Gastroesophageal sphincter (tissue), 4 donors: Measurements from ENCODE around the gene ZNF160. TPM values are rescaled to one million over a fixed set of nuclear protein-coding genes. Genes with fewer than 3 reads are reported as not detected.

Experiments
- ATAC-seq: fragments of 150-250 bp; one replicate; pipeline ENCODE4 v1.9.1; 2016; ENCODE audit warnings: mild to moderate bottlenecking, moderate library complexity
- H3K27ac ChIP-seq, 4 donors: fragments of 200-600 bp; sonication (generic) in 3 of 4; 1 replicate in 3 of 4; 2 replicates in 1 of 4; pipeline ENCODE4 v1.5.1; 2016 to 2019
- H3K27me3 ChIP-seq: fragments of 200-600 bp; sonication (generic); one replicate; pipeline ENCODE4 v1.5.1; 2019
- H3K36me3 ChIP-seq, 2 donors: fragments of 200-600 bp; sonication (generic); one replicate each; pipeline ENCODE4 v1.5.1; 2019; ENCODE audit warnings: control low read depth in 1 of 2
- H3K4me1 ChIP-seq, 3 donors: fragments of 200-600 bp; sonication (generic); 1 replicate in 2 of 3; 2 replicates in 1 of 3; pipeline ENCODE4 v1.5.1; 2016 to 2019; ENCODE audit warnings: control low read depth in 2 of 3
- H3K4me3 ChIP-seq, 2 donors: fragments of 200-600 bp; sonication (generic); one replicate each; pipeline ENCODE4 v1.5.1; 2019; ENCODE audit warnings: mild to moderate bottlenecking in 1 of 2, moderate library complexity in 1 of 2
- H3K9me3 ChIP-seq, 3 donors: fragments of 200-600 bp; sonication (generic); one replicate each; pipeline ENCODE4 v1.5.1; 2017 to 2019; ENCODE audit warnings: control low read depth in 2 of 3
- EP300 ChIP-seq: sonication (generic); formaldehyde crosslinking; IDR thresholded peaks from one replicate; pipeline ENCODE4 v1.6.1; 2017; ENCODE audit warnings: antibody characterized with exemption, mild to moderate bottlenecking
- POLR2A ChIP-seq, 2 donors: fragments of 450-650 bp; IDR thresholded peaks; one replicate each; pipeline ENCODE4 v1.6.1; 2017; ENCODE audit warnings: antibody characterized with exemption in 2 of 2, mild to moderate bottlenecking in 2 of 2, moderate library complexity in 1 of 2
- POLR2AphosphoS5 ChIP-seq: sonication (generic); formaldehyde crosslinking; IDR thresholded peaks from one replicate; pipeline ENCODE4 v1.6.1; 2017; ENCODE audit warnings: antibody characterized with exemption
- WGBS, 2 donors: methylation state at CpG; one replicate each; pipeline ENCODE4 v1.1.5; 2018; ENCODE audit warnings: low coverage in 1 of 2; 5-methylcytosine and 5-hydroxymethylcytosine counted together
- total RNA-seq, 4 donors: library from RNA; depleted of rRNA; stranded (reverse); fragments of >200 nt; gene quantifications; one replicate each; pipeline ENCODE4 v1.1.0, GENCODE V29; 2016
- TF ChIP-seq, protein P1 (sequence below), 4 experiments: fragments of 200-600 bp in 2 of 4; fragments of 450-650 bp in 2 of 4; sonication (generic) in 1 of 4; IDR thresholded peaks; one replicate each; pipeline ENCODE4 v1.5.1; 2017 to 2019; ENCODE audit warnings: antibody characterized with exemption in 4 of 4, mild to moderate bottlenecking in 2 of 4, moderate library complexity in 2 of 4

Gene ZNF160
- 10 to 100 TPM; 21.4 to 71.1 (median 31.7) TPM for total RNA-seq

DNA sequence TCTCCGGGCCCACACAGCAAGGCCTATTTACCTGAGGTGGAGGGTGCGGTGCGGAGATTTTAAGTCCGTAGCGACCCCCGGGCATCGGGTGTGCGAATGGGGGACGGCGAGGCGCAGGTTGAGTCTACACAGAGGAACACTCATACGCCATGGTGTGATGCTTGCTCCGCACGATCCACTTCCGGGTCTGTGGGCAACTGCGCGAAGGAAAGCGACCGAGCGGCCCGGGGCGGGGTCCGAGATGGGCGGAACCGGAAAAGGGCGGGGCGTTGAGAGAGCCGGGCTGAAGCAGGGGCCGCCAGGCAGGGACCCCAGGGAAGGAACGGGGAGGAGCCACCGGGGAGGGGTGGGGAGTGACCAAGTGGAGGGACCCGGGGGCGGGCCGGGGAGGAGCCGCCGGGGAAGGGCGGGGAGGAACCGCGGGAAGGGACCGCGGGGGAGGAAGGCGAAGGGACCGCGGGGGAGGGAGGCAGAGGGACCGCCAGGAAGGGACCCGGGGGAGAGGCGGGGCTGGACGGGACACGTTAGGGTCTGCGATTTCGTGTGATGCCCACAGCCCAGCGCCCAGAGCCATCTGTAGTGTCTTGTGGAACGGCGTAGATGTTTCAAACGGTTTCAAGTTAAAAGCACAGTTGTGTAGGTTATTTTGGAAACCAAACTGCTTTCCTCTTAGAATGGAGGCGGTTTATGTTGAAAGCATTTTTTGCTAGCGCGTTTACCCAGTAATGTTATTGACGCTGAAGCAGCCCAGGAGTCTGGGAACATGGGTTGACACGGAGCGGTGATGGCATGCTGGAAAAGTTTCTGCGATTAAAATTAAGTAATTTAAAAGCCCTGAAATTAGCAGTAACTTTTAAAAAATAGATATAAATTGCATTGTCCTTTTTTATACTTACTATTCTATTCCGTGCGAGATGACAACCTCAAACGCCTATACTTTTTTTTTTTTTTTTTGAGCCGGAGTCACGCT lies at the start of gene ZNF160:
Gene ZNF160 (minus strand): TSS at position 189 of the 970 bp plus-strand sequence. CDS start 17,146 bp downstream, outside the sequence.
- H3K4me3 ChIP-seq = peak within 1 kb of the TSS; percentile 74 to 91
- WGBS, 2 donors = 0 to 1% methylated on average over 16 to 23 of the region's 67 CpGs
- H3K36me3 ChIP-seq = peaks cover 0 to 20% of the 10 kb centered on the region in 2 donors
- no peaks in the 10 kb centered on the region for H3K27me3 ChIP-seq
- peaks cover 0 to 37% (median 12%) of the 10 kb centered on the region in 3 donors for H3K4me1 ChIP-seq
- H3K27ac ChIP-seq = peak within 1 kb of the TSS; percentile 79 to 95 (median 94)
- TF ChIP-seq EP300 (no peak), POLR2A (IDR thresholded peaks at IDR 0.05) (peak; percentile 71 to 84), POLR2AphosphoS5 (peak; percentile 94)
- TF ChIP-seq, protein P1, sequence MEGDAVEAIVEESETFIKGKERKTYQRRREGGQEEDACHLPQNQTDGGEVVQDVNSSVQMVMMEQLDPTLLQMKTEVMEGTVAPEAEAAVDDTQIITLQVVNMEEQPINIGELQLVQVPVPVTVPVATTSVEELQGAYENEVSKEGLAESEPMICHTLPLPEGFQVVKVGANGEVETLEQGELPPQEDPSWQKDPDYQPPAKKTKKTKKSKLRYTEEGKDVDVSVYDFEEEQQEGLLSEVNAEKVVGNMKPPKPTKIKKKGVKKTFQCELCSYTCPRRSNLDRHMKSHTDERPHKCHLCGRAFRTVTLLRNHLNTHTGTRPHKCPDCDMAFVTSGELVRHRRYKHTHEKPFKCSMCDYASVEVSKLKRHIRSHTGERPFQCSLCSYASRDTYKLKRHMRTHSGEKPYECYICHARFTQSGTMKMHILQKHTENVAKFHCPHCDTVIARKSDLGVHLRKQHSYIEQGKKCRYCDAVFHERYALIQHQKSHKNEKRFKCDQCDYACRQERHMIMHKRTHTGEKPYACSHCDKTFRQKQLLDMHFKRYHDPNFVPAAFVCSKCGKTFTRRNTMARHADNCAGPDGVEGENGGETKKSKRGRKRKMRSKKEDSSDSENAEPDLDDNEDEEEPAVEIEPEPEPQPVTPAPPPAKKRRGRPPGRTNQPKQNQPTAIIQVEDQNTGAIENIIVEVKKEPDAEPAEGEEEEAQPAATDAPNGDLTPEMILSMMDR (IDR thresholded peaks at IDR 0.05) = no peak
- ATAC-seq = peak; percentile 100
- no peaks in the 10 kb centered on the region for H3K9me3 ChIP-seq

DNA sequence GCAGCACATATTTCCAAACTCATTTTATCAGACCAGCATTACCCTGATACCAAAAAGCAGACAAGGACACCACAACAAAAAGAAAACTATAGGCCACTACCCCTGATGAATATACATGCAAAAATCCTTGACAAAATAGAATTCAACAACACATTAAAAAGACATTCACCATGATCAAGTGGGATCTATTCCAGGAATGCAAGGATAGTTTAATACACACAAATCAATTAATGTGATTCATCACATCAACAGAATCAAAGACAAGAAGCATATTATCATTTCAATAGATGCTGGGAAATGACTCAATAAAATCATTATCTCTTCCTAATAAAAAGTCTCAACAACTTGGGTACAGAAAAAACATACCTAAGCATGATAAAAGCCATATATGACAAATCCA lies 44.4 kb upstream of the ZNF160 start:
- peaks cover 2 to 87% (median 3%) of the 10 kb centered on the region in 3 donors for H3K9me3 ChIP-seq
- no peak overlapping the region for H3K4me3 ChIP-seq
- no peak for TF ChIP-seq POLR2A (IDR thresholded peaks at IDR 0.05)
- TF ChIP-seq EP300 = no peak
- TF ChIP-seq, protein P1 (IDR thresholded peaks at IDR 0.05) = no peak
- no peak for TF ChIP-seq POLR2AphosphoS5
- H3K27me3 ChIP-seq = no peaks in the 10 kb centered on the region
- no peaks in the 10 kb centered on the region for H3K4me1 ChIP-seq
- H3K27ac ChIP-seq = no peak overlapping the region
- ATAC-seq = no peak
- peaks cover 0 to 95% of the 10 kb centered on the region in 2 donors for H3K36me3 ChIP-seq

DNA sequence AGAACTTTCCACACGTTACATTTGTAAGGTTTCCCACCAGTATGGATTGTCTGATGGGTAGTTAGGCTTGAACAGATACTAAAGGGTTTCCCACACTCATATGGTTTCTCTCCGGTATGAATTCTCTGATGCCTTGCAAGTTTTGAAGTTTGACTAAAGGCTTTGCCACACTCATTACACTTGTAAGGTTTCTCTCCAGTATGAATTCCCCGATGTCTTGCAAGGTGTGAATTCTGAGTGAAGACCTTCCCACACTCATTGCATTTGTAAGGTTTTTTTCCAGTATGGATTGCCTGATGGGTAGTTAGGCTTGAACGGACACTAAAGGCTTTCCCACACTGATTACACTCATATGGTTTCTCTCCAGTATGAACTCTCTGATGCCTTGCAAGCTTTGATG lies 37.1 kb upstream of the ZNF160 start:
- Histone ChIP-seq H3K4me3 (no peak overlapping the region), H3K9me3 (peaks cover 2 to 74% (median 6%) of the 10 kb centered on the region in 3 donors), H3K36me3 (peaks cover 10 to 47% of the 10 kb centered on the region in 2 donors), H3K27me3 (no peaks in the 10 kb centered on the region), H3K4me1 (no peaks in the 10 kb centered on the region), H3K27ac (no peak overlapping the region)
- WGBS, 2 donors = 90 to 100% methylated on average over 3 to 4 of the region's 4 CpGs
- no peak for ATAC-seq
- TF ChIP-seq EP300 (no peak), POLR2A (IDR thresholded peaks at IDR 0.05) (no peak), POLR2AphosphoS5 (no peak)
- TF ChIP-seq, protein P1 (IDR thresholded peaks at IDR 0.05) = no peak

DNA sequence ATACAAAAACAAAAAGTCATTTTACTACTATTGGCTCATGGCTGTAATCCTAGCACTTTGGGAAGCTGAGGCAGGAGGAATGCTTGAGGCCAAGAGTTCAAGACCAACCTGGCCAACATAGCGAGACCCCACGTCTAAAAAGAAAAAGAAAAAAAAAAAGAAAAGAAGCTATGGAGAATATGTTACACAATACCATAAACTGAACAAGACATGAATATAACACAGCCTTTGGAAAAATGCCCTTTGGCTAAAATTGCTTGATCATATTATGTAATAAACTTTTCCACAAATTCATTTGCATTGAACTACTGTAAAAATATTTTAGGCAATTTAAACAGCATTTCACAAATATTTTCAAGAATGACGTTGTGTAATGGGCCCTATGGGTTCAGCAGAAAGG lies 33.2 kb upstream of the ZNF160 start:
- no peak for ATAC-seq
- WGBS, 2 donors = 82 to 100% methylated on average over 1 to 3 of the region's 3 CpGs
- peaks cover 0 to 40% (median 6%) of the 10 kb centered on the region in 3 donors for H3K9me3 ChIP-seq
- no peak overlapping the region for H3K27ac ChIP-seq
- H3K4me3 ChIP-seq = no peak overlapping the region
- peaks cover 0 to 9% (median 0%) of the 10 kb centered on the region in 3 donors for H3K4me1 ChIP-seq
- H3K27me3 ChIP-seq = no peaks in the 10 kb centered on the region
- TF ChIP-seq EP300 (no peak), POLR2A (IDR thresholded peaks at IDR 0.05) (no peak), POLR2AphosphoS5 (no peak)
- TF ChIP-seq, protein P1 (IDR thresholded peaks at IDR 0.05) = no peak
- H3K36me3 ChIP-seq = peaks cover 2 to 13% of the 10 kb centered on the region in 2 donors
